GM23338 (cell line): ENCODE measurements around the gene CABCOCO1. TPM values are rescaled to one million over a fixed set of nuclear protein-coding genes. Genes with fewer than 3 reads are reported as not detected.
"Not testable (repeated sequence)": the region's sequence is repeated elsewhere in the genome, so short reads cannot be mapped to it uniquely, and the experiment has no call there.

Experiments
- ATAC-seq: fragments of 200-7000 bp; cut with Tn5 transposase; 3 replicates; pipeline ENCODE4 v1.9.1; 2020
- DNase-seq: peaks from one replicate; pipeline ENCODE4 v3.0.0-alpha.2; 2015; ENCODE audit warnings: low spot score
- H2AFZ ChIP-seq: fragments of 200-600 bp; sonication (generic); 2 replicates; pipeline ENCODE4 v1.8.0; 2016; ENCODE audit warnings: antibody characterized with exemption, mild to moderate bottlenecking, moderate library complexity
- H3F3A ChIP-seq: fragments of 200-600 bp; sonication (generic); replicated peaks from 2 replicates; pipeline ENCODE4 v1.8.0; 2017; ENCODE audit warnings: antibody characterized with exemption, mixed run types, low read depth
- H3K27ac ChIP-seq: fragments of 200-600 bp; sonication (generic); 2 replicates; pipeline ENCODE4 v1.6.1; 2016; ENCODE audit warnings: low read depth
- H3K27me3 ChIP-seq: fragments of 200-600 bp; sonication (generic); 2 replicates; pipeline ENCODE4 v1.8.0; 2016; ENCODE audit warnings: mild to moderate bottlenecking, mixed run types, moderate library complexity; ENCODE audit not compliant: insufficient read depth
- H3K36me3 ChIP-seq: fragments of 200-600 bp; sonication (generic); 2 replicates; pipeline ENCODE4 v1.8.0; 2016; ENCODE audit warnings: mild to moderate bottlenecking; ENCODE audit not compliant: insufficient read depth
- H3K4me1 ChIP-seq: fragments of 200-600 bp; sonication (generic); 2 replicates; pipeline ENCODE4 v1.8.0; 2016; ENCODE audit warnings: mild to moderate bottlenecking, moderate library complexity; ENCODE audit not compliant: insufficient read depth
- H3K4me2 ChIP-seq: fragments of 200-600 bp; sonication (generic); 2 replicates; pipeline ENCODE4 v1.7.1; 2017; ENCODE audit warnings: mixed run types
- H3K4me3 ChIP-seq: fragments of 200-600 bp; sonication (generic); 2 replicates; pipeline ENCODE4 v1.6.1; 2016; ENCODE audit warnings: mixed run types
- H3K79me2 ChIP-seq: fragments of 200-600 bp; sonication (generic); replicated peaks from 2 replicates; pipeline ENCODE4 v1.8.0; 2017; ENCODE audit warnings: mild to moderate bottlenecking; ENCODE audit not compliant: insufficient read depth
- H3K9me2 ChIP-seq: fragments of 200-600 bp; sonication (generic); 2 replicates; pipeline ENCODE4 v1.8.0; 2017; ENCODE audit not compliant: insufficient read depth
- H4K20me1 ChIP-seq: fragments of 200-600 bp; sonication (generic); replicated peaks from 2 replicates; pipeline ENCODE4 v1.8.0; 2017; ENCODE audit warnings: mild to moderate bottlenecking; ENCODE audit not compliant: insufficient read depth
- H3K27ac Mint-ChIP-seq: 2 replicates; pipeline ENCODE4 v1.8.0; 2020; ENCODE audit warnings: inconsistent platforms, mild to moderate bottlenecking, moderate library complexity, mixed read lengths
- H3K27me3 Mint-ChIP-seq: 3 replicates; pipeline ENCODE4 v1.8.0; 2022; ENCODE audit warnings: low read depth, mild to moderate bottlenecking, moderate library complexity, mixed read lengths, inconsistent platforms; ENCODE audit not compliant: insufficient read depth, poor library complexity
- H3K36me3 Mint-ChIP-seq: 3 replicates; pipeline ENCODE4 v1.8.0; 2021; ENCODE audit warnings: low read depth, mild to moderate bottlenecking, inconsistent platforms, moderate library complexity, mixed read lengths
- H3K4me1 Mint-ChIP-seq: 3 replicates; pipeline ENCODE4 v1.8.0; 2020; ENCODE audit warnings: mild to moderate bottlenecking, inconsistent platforms, mixed read lengths
- H3K4me3 Mint-ChIP-seq: 3 replicates; pipeline ENCODE4 v1.8.0; 2021; ENCODE audit warnings: moderate library complexity, mild to moderate bottlenecking, inconsistent platforms, mixed read lengths
- H3K9me3 Mint-ChIP-seq: 3 replicates; pipeline ENCODE4 v1.8.0; 2020; ENCODE audit warnings: moderate library complexity, mild to moderate bottlenecking, inconsistent platforms, mixed read lengths
- CREB1 ChIP-seq: fragments of 250-450 bp; sonication (Bioruptor Pico); IDR thresholded peaks from 2 replicates; pipeline ENCODE4 v1.5.0; 2020; ENCODE audit warnings: low read depth, mild to moderate bottlenecking, moderate library complexity
- EZH2 ChIP-seq: fragments of 200-600 bp; sonication (generic); IDR thresholded peaks from one replicate; pipeline ENCODE4 v1.8.0; 2017; ENCODE audit warnings: antibody characterized with exemption, mild to moderate bottlenecking, low read depth; ENCODE audit not compliant: unreplicated experiment
- JUNB ChIP-seq: IDR thresholded peaks from one replicate; pipeline ENCODE4 v1.6.1; 2016; ENCODE audit warnings: antibody characterized with exemption; ENCODE audit not compliant: unreplicated experiment
- POLR2AphosphoS5 ChIP-seq: IDR thresholded peaks from 2 replicates; pipeline ENCODE4 v1.6.1; 2016; ENCODE audit warnings: antibody characterized with exemption, low read depth
- polyA plus RNA-seq: library from polyadenylated mRNA; unstranded; fragments of >200 nt; fragmentation: Nextera tagmentation; extraction: Ambion mirVana; gene quantifications from 2 replicates; pipeline ENCODE4 v1.2.1, GENCODE V29; 2016
- total RNA-seq: library from RNA; depleted of rRNA; stranded (reverse); fragments of >200 nt; shearing (Covaris generic); gene quantifications from 2 replicates; pipeline ENCODE4 v1.2.3, GENCODE V29; 2014
- TF ChIP-seq, protein P1 (sequence below): fragments of 250-450 bp; sonication (Bioruptor Pico); IDR thresholded peaks from 2 replicates; pipeline ENCODE4 v1.5.0; 2020; ENCODE audit warnings: mild to moderate bottlenecking, moderate library complexity
- TF ChIP-seq, protein P2 (sequence below): IDR thresholded peaks from 2 replicates; pipeline ENCODE4 v1.6.1; 2016; ENCODE audit warnings: antibody characterized with exemption

CABCOCO1 gene
- total and polyA plus RNA-seq, 2 experiments from 2014 or later: not detected

DNA sequence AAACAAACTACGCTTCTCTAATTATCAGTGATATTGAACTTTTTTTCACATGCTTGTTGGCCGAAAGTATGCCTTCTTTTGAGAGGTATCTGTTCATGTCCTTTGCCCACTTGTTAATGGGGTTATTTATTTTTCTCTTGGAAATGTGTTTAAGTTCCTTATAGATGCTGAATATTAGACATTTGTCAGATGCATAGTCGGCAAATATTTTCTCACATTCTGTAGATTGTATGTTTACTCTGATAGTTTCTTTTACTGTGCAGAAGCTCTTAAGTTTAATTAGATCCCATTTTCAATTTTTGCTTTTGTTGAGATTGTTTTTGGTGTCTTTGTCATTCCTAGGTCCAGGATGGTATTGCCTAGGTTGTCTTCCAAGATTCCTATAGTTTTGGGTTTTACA is 73.2 kb downstream of the CABCOCO1 start (continued):
- TF ChIP-seq, protein P1, sequence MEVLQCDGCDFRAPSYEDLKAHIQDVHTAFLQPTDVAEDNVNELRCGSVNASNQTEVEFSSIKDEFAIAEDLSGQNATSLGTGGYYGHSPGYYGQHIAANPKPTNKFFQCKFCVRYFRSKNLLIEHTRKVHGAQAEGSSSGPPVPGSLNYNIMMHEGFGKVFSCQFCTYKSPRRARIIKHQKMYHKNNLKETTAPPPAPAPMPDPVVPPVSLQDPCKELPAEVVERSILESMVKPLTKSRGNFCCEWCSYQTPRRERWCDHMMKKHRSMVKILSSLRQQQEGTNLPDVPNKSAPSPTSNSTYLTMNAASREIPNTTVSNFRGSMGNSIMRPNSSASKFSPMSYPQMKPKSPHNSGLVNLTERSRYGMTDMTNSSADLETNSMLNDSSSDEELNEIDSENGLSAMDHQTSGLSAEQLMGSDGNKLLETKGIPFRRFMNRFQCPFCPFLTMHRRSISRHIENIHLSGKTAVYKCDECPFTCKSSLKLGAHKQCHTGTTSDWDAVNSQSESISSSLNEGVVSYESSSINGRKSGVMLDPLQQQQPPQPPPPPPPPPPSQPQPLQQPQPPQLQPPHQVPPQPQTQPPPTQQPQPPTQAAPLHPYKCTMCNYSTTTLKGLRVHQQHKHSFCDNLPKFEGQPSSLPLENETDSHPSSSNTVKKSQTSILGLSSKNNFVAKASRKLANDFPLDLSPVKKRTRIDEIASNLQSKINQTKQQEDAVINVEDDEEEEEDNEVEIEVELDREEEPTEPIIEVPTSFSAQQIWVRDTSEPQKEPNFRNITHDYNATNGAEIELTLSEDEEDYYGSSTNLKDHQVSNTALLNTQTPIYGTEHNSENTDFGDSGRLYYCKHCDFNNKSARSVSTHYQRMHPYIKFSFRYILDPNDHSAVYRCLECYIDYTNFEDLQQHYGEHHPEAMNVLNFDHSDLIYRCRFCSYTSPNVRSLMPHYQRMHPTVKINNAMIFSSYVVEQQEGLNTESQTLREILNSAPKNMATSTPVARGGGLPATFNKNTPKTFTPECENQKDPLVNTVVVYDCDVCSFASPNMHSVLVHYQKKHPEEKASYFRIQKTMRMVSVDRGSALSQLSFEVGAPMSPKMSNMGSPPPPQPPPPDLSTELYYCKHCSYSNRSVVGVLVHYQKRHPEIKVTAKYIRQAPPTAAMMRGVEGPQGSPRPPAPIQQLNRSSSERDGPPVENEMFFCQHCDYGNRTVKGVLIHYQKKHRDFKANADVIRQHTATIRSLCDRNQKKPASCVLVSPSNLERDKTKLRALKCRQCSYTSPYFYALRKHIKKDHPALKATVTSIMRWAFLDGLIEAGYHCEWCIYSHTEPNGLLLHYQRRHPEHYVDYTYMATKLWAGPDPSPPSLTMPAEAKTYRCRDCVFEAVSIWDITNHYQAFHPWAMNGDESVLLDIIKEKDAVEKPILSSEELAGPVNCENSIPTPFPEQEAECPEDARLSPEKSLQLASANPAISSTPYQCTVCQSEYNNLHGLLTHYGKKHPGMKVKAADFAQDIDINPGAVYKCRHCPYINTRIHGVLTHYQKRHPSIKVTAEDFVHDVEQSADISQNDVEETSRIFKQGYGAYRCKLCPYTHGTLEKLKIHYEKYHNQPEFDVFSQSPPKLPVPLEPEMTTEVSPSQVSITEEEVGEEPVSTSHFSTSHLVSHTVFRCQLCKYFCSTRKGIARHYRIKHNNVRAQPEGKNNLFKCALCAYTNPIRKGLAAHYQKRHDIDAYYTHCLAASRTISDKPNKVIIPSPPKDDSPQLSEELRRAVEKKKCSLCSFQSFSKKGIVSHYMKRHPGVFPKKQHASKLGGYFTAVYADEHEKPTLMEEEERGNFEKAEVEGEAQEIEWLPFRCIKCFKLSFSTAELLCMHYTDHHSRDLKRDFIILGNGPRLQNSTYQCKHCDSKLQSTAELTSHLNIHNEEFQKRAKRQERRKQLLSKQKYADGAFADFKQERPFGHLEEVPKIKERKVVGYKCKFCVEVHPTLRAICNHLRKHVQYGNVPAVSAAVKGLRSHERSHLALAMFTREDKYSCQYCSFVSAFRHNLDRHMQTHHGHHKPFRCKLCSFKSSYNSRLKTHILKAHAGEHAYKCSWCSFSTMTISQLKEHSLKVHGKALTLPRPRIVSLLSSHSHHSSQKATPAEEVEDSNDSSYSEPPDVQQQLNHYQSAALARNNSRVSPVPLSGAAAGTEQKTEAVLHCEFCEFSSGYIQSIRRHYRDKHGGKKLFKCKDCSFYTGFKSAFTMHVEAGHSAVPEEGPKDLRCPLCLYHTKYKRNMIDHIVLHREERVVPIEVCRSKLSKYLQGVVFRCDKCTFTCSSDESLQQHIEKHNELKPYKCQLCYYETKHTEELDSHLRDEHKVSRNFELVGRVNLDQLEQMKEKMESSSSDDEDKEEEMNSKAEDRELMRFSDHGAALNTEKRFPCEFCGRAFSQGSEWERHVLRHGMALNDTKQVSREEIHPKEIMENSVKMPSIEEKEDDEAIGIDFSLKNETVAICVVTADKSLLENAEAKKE: no peak
- TF ChIP-seq JUNB: no peak
- no peak for TF ChIP-seq EZH2
- TF ChIP-seq CREB1 (CRISPR knock-in tag): no peak
- TF ChIP-seq, protein P2, sequence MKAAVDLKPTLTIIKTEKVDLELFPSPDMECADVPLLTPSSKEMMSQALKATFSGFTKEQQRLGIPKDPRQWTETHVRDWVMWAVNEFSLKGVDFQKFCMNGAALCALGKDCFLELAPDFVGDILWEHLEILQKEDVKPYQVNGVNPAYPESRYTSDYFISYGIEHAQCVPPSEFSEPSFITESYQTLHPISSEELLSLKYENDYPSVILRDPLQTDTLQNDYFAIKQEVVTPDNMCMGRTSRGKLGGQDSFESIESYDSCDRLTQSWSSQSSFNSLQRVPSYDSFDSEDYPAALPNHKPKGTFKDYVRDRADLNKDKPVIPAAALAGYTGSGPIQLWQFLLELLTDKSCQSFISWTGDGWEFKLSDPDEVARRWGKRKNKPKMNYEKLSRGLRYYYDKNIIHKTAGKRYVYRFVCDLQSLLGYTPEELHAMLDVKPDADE: no peak
- no peak for TF ChIP-seq POLR2AphosphoS5

DNA sequence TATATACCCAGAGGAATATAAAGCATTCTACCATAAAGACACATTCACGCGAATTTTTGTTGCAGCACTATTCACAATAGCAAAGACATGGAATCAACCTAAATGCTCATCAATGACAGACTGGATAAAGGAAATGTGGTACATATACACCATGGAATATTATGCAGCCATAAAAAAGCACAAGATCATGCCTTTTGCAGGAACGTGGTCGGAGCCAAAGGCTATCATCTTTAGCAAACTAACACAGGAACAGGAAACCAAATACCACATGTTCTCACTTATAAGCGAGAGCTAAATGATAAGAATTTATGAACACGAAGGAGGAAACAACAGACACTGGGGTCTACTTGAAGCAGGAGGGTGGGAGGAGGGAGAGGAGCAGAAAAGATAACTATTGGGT is 74.7 kb downstream of the CABCOCO1 start:
- H3K4me3 ChIP-seq, DNase-seq, H4K20me1 ChIP-seq, H3K27me3 Mint-ChIP-seq, H2AFZ ChIP-seq, H3K79me2 ChIP-seq, H3K36me3 ChIP-seq, H3K4me3 Mint-ChIP-seq, H3K4me2 ChIP-seq, H3K9me3 Mint-ChIP-seq, ATAC-seq, H3K4me1 ChIP-seq, H3K27ac ChIP-seq, H3K36me3 Mint-ChIP-seq, H3K9me2 ChIP-seq, H3F3A ChIP-seq, H3K27me3 ChIP-seq, H3K27ac Mint-ChIP-seq: not testable (repeated sequence)
- H3K4me1 Mint-ChIP-seq: peaks cover 16% of the 10 kb centered on the region
